SW 1271 (cell line): ENCODE results near the gene AAK1.
"Not testable (repeated sequence)": the region's sequence is repeated elsewhere in the genome, so short reads cannot be mapped to it uniquely, and the experiment has no call there.

Experiments
- DNase-seq, 2 experiments: peaks; one replicate each; lab custom pipeline; 2025; lab: John Stamatoyannopoulos, UW

Gene AAK1

DNA sequence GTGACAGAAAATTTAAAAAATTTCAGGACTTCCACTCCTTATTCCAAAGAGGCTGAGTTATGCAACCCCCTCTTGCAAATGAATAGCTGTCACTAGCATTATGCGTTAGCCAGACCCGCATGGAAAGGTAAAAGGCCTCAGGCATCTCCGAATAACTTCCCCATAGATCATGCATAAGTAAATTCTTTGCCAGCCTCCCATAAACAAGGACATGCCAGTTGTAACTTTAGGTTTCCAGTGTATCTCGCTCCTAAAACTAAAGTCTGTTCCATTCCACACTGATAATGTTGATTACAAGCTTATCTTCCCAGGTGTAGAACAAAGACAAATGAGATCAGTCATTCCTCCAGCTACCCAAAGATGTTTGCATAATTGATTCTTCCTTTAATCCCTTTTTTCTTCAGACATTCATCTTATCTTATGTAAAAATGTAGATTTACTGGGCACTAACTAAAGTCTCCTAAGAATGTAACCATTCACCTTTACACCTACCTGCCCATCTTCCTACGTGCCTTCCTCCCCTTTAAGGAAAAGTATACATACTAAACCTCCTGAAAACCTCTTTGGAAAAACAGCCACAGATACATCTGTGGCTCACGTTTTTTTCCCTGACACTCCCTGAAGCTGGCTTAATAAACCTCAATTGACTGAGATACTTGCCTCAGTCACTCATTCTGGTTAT, 192.7 kb downstream of the AAK1 start:
- DNase-seq, result no peak

DNA sequence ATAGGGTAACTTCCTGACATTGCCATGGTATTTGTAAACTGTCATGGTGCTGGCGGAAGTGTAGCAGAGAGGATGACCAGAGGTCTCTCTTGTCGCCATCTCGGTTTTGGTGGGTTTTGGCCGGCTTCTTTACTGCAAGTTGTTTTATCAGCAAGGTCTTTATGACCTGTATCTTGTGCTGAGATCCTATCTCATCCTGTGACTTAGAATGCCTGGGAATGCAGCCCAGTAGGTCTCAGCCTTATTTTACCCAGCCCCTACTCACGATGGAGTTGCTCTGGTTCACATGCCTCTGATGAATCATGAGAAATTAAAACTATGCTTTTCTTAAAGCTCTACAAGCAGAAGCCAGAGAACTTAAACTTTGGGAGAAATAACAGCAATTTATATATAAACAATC, 193.6 kb downstream of the AAK1 start:
- DNase-seq, result no peak

DNA sequence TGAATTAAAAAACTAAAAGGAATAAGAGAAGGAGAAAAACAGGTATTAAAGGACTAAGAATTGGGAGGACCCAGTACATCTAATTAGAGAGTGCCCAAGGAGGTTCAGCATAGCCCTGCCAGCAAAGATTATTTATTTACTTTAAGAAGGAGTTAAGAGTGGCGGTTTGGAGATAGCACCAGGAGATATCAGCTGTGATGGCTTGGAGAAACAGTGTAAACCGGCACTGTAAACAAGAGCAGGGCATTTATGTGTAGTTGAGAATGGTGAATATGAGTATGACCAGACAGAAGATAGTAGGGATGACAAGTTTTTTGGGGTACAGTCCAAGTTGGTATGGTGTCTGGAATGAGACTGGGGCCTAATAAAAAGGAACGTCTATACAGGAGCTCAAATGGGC, 199.9 kb downstream of the AAK1 start:
- DNase-seq, result not testable (repeated sequence)

- DNase-seq, result not testable (repeated sequence)
These were observed 204.0 kb downstream of the AAK1 start for GRCh38 chr2:69439499-69439898.

DNA sequence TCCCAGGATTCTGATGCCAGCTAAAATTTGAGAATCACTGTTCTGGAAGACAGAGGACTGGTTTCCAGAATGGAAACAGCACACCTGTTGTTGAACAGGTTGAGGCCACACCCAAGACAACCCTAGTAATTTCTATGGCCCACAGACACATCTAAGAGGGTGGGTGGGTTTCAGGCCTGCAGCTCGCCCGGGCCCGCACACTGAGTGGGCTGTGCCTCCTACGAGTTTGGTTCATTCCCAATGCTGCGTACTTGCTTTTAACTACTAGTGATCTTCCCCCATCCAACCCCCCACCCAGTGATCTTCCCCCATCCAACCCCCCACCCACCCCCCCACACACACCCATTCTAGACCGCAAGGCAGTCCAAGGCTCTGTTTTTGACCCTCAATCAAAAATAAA, 205.0 kb downstream of the AAK1 start:
- DNase-seq, result no peak

DNA sequence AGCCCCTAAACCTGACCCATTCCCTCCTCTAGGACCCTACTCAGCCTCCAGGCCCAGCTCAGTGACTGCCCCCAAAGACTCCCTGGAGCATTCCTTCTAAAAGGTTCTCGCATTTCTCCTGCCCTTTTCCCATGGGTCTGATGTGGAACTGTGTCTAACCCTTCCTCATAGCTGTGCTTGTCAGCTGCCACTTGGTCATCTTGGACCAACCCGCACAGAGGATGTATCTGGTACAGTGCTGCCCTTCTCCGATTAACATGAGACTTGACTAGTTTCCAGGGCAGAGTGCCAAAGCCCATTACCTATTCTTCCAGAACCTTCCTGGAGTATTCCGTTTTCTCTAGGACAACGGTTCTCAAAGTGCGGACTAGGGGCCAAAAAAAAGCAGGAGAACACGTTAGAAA, 205.8 kb downstream of the AAK1 start:
- DNase-seq, result no peak

DNA sequence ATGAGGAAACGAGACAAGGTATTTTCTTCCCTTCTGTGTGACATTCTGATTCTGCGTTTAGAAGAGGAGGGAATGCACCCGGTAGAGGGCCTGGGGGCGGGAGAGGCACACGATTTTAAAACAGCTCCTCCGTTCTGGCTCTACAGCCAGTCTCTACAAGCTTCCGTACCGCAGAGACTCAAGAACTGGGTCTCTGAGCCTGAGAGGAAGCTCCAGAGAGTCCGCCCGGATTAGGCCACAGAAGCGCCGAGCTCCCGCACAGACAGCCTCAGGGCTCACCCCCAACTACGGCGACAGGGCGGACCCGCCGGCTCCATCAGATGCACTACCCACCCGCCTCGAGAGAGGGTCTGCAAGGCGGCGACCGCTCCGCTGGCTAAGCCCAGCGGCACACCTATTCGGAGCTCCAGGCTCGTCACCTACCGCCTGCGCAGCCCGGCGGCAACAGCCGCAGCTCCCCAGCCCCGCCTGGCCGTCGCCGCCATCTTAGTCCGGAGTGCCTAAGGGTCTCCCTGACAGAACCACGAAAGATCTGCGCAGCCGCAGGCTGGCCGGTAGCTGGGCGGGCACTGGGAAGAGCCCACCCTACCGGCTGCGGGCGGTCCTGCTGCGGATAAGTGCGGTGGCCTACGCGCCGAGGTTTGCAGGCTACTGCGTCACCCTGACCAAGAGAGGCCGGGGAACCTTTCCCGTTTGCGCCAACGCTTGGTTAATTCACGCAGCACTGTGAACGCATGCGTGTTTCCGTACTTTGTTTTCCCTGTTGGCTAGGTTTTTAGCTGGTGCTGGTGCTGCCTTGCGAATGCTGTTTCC, 206.4 kb downstream of the AAK1 start, which contains the start of gene NFU1:
NFU1 (minus strand) TSS at position 498 of the 813 bp plus-strand sequence; CDS start at position 485, 13 bp downstream.
- peak; percentile 71 to 91 for DNase-seq

DNA sequence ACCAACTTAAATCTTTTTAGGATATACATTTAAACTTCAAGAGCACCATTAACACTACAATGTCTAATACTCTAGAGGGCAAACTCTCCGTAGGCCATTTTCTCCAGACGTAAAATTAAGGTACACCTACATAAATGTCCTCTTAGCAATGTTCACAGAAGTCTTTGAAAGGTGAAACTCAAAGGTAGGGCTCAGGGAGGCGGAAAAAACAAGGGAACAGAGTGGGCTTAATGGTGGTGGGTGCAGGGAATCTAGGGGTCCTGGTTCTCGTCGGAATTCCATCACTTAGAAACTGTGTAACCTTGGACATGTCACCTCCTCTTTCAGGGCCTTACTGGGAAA, 207.0 kb downstream of the AAK1 start:
- DNase-seq, result peak in 1 of 2 experiments; percentile 48

- no peak for DNase-seq
These were observed 208.8 kb downstream of the AAK1 start for GRCh38 chr2:69434753-69435152.

DNA sequence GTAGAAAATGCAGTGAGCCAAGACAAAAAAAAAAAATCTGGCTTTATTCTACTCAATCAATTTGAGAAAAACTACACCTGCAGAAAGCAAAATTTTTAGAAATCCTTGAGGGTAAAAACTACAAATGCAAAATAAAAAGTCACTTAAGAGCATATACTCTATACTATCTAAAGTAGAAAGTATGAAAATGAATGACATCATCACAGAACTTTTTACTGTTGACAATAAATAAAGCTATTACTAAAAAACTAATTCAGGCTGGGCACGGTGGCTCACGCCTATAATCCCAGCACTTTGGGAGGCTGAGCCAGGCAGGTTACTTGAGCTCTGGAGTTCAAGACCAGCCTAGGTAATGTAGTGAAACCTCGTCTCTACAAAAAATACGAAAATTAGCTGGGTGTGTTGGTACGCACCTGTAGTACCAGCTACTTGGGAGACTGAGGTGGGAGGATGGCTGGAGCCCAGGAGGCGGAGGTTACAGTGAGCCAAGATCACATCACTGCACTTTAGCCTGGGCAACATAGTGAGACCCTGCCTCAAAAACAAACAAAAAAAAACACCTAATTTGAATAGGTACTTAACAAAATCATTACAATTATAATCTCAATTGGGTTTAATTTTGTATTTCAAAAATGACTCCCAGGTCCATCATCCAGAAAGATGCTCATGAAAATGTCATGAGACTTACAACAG, 213.9 kb downstream of the AAK1 start:
- no peak for DNase-seq

DNA sequence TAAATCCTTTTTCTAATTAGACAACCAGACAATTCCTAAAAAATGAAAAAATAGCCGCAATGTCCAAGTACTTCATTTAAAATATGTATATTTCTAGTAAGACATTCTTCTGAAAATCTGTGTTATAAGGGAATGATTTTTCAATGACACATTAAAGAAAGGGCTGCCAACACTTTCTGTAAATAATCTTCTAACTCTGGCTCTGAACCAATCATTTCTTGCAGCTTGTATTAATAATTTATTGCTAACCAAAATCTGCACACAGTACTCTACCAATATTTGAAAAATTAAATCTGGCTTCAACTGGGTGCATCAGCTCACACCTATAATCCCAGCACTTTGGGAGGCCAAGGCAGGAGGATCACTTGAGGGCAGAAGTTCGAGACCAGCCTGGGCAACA, 214.6 kb downstream of the AAK1 start:
- DNase-seq, result no peak

DNA sequence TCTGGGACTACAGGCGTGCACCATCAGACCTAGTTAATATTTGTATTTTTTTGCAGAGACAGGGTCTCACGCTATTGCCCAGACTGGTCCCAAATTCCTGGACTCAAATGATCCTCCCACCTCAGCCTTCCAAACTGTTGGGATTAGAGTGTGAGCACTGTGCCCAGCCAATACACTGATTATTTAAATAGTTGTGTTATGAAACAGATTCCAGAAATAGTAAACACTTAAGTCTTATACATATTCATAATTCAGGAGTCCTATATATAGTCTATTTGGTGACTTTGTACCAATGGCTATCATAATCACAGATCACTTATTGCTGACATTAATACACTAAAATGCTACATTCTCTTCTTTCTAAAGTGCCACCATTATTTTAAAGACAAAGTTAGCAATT, 219.1 kb downstream of the AAK1 start:
- DNase-seq, result no peak

DNA sequence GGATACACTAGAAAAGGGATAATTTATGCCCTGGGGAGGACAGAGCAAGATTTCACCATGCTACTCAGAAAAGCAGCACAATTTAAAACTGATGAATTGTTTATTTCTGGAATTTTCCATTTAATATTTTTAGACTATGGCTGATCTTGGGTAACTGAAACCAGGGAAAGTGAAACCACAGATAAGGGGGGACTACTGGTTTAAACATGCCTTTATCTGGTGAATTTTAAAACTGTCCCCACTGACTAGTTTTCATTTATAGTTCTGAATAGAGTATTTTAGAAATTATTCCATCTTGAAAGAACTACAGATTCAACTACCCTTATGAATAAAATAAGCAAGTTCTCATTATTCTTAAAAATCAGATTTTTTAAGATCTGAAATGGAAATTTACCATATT, 221.3 kb downstream of the AAK1 start:
- no peak for DNase-seq

DNA sequence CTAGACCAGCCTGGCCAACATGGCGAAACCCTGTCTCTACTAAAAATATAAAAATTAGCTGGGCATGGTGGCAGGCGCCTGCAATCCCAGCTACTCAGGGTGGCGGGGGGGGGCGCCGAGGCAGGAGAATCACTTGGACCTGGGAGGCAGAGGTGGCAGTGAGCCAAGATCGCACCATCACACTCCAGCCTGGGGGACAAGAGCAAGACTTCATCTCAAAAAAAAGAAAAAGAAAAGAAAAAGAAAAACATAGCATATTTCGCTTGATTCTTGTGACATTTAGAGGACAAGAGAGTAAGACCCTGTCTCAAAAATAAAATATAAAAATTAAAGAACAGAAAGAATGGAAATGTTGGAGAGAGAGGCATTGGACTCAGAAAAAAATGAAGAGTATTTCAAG, 224.4 kb downstream of the AAK1 start:
- not testable (repeated sequence) for DNase-seq

DNA sequence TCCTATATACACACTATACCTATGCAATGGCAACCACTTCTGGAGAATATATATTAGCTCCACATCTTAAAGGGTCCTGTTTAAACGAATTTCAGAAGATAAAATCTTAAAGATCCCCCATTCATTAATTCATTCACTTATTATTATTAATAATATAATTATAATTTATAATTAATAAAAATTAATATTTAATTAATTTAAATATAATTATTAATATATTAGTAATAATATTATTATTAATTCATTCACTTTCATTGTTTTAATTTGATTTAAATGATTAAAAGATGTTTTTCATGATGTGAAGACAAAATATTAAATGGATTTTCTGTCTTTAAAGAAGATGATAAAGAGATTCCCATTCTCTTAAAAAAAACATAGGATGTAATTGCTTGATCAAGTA, 227.4 kb downstream of the AAK1 start:
- no peak for DNase-seq
